MM.1S (cell line): Measurements from ENCODE around the gene COL27A1.

Source experiments
- DNase-seq: peaks from one replicate; pipeline ENCODE4 v3.0.0-alpha.2; 2015
- H2AFZ ChIP-seq: fragments of 300-600 bp; sonication (generic); 2 replicates; pipeline ENCODE4 v1.6.0; 2016; ENCODE audit warnings: antibody characterized with exemption, low read length
- H3F3A ChIP-seq: fragments of 300-600 bp; sonication (generic); 2 replicates; pipeline ENCODE4 v1.6.1; 2016; ENCODE audit warnings: mild to moderate bottlenecking, antibody characterized with exemption, low read length, moderate library complexity, mixed read lengths; ENCODE audit not compliant: insufficient read depth
- H3K27ac ChIP-seq: fragments of 300-600 bp; sonication (generic); 2 replicates; pipeline ENCODE4 v1.5.1; 2016; ENCODE audit warnings: mild to moderate bottlenecking, low read length
- H3K27me3 ChIP-seq: fragments of 300-600 bp; sonication (generic); replicated peaks from 2 replicates; pipeline ENCODE4 v1.6.0; 2016; ENCODE audit warnings: low read length; ENCODE audit not compliant: insufficient read depth
- H3K36me3 ChIP-seq: fragments of 300-600 bp; sonication (generic); replicated peaks from 2 replicates; pipeline ENCODE4 v1.6.1; 2016; ENCODE audit warnings: mild to moderate bottlenecking, low read length, mixed read lengths; ENCODE audit not compliant: insufficient read depth
- H3K4me1 ChIP-seq: fragments of 300-600 bp; sonication (generic); 2 replicates; pipeline ENCODE4 v1.6.1; 2016; ENCODE audit warnings: low read length, mixed read lengths
- H3K4me2 ChIP-seq: fragments of 300-600 bp; sonication (generic); 2 replicates; pipeline ENCODE4 v1.6.0; 2016; ENCODE audit warnings: low read depth, low read length
- H3K4me3 ChIP-seq: fragments of 300-600 bp; sonication (generic); 2 replicates; pipeline ENCODE4 v1.5.1; 2016; ENCODE audit warnings: low read length, mixed read lengths
- H3K79me2 ChIP-seq: fragments of 300-600 bp; sonication (generic); 2 replicates; pipeline ENCODE4 v1.6.1; 2016; ENCODE audit warnings: mixed run types, low read length, mixed read lengths
- H3K9ac ChIP-seq: fragments of 300-600 bp; sonication (generic); 2 replicates; pipeline ENCODE4 v1.6.1; 2016; ENCODE audit warnings: low read length, mixed read lengths
- H3K9me2 ChIP-seq: fragments of 300-600 bp; sonication (generic); replicated peaks from 2 replicates; pipeline ENCODE4 v1.6.1; 2016; ENCODE audit warnings: mild to moderate bottlenecking, low read length, mixed read lengths; ENCODE audit not compliant: insufficient read depth
- H3K9me3 ChIP-seq: fragments of 300-600 bp; sonication (generic); replicated peaks from 2 replicates; pipeline ENCODE4 v1.6.1; 2016; ENCODE audit warnings: mild to moderate bottlenecking, low read length, mixed read lengths; ENCODE audit not compliant: insufficient read depth
- H4K20me1 ChIP-seq: fragments of 300-600 bp; sonication (generic); 2 replicates; pipeline ENCODE4 v1.6.1; 2016; ENCODE audit warnings: mild to moderate bottlenecking, low read length, moderate library complexity, mixed read lengths; ENCODE audit not compliant: insufficient read depth
- EZH2 ChIP-seq: fragments of 300-600 bp; sonication (generic); optimal IDR thresholded peaks from 2 replicates; pipeline ENCODE3; 2017; ENCODE audit warnings: low read depth, mild to moderate bottlenecking, antibody characterized with exemption, low read length, mixed read lengths
- EZH2phosphoT487 ChIP-seq: fragments of 300-600 bp; sonication (generic); IDR thresholded peaks from 2 replicates; pipeline ENCODE4 v1.6.1; 2018; ENCODE audit warnings: antibody characterized with exemption, low read length
- TF ChIP-seq, protein P1 (sequence below): fragments of 300-600 bp; sonication (generic); IDR thresholded peaks from 2 replicates; pipeline ENCODE4 v1.5.1; 2016; ENCODE audit warnings: antibody characterized with exemption, low read length, mixed read lengths

Gene COL27A1

DNA sequence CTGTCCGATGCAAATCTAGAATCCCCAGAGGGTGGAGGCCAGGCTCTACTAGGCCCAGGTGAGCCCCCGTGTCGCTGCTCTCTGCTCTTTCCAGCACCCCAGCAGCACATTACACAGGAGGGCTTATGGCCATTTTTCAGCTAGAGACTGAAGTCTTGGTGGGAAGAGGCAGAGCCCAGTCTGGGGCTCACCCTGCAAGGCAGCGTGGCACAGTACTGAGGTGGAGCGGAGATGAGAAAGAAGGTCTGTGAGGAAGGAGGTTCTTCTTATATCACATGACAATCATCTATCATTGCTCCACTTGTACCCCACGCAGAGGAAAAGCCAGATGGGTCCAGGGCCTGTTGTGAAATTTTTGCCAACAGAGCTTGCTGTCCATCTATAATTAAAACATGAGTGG, 46.2 kb upstream of the COL27A1 start:
- no peak overlapping the region for H2AFZ ChIP-seq
- no peaks in the 10 kb centered on the region for H3K36me3 ChIP-seq
- no peaks in the 10 kb centered on the region for H3F3A ChIP-seq
- no peak overlapping the region for H3K9ac ChIP-seq
- no peaks in the 10 kb centered on the region for H3K9me3 ChIP-seq
- H3K4me1 ChIP-seq, result no peaks in the 10 kb centered on the region
- no peak overlapping the region for H3K4me3 ChIP-seq
- no peak overlapping the region for H3K27ac ChIP-seq
- H3K4me2 ChIP-seq, result no peak overlapping the region
- no peak for DNase-seq
- no peaks in the 10 kb centered on the region for H4K20me1 ChIP-seq
- H3K79me2 ChIP-seq, result no peaks in the 10 kb centered on the region
- no peaks in the 10 kb centered on the region for H3K9me2 ChIP-seq
- no peaks in the 10 kb centered on the region for H3K27me3 ChIP-seq
- no peak for TF ChIP-seq EZH2
- no peak for TF ChIP-seq EZH2phosphoT487
- TF ChIP-seq, protein P1, sequence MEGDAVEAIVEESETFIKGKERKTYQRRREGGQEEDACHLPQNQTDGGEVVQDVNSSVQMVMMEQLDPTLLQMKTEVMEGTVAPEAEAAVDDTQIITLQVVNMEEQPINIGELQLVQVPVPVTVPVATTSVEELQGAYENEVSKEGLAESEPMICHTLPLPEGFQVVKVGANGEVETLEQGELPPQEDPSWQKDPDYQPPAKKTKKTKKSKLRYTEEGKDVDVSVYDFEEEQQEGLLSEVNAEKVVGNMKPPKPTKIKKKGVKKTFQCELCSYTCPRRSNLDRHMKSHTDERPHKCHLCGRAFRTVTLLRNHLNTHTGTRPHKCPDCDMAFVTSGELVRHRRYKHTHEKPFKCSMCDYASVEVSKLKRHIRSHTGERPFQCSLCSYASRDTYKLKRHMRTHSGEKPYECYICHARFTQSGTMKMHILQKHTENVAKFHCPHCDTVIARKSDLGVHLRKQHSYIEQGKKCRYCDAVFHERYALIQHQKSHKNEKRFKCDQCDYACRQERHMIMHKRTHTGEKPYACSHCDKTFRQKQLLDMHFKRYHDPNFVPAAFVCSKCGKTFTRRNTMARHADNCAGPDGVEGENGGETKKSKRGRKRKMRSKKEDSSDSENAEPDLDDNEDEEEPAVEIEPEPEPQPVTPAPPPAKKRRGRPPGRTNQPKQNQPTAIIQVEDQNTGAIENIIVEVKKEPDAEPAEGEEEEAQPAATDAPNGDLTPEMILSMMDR, result no peak

DNA sequence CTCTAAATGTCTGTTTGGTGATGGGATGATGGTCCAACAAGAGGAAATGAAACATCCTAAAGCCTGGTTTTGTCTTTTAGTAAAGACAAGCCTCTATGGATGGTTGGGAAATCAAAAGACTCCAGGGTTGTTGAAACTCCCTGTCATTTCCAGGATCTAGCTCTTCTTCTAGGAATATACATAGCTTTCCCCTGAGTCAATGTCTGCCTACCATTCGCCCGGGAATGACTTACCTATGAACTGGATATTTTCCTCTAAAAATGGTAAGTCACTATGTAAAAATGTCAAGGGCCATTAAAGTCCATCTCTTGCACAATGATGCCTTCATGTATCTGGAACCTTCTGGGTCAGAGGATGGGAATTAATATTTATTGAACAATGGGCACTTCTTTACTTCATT, 45.2 kb upstream of the COL27A1 start:
- Histone ChIP-seq H4K20me1 (no peaks in the 10 kb centered on the region), H3K27ac (no peak overlapping the region), H3K9me3 (no peaks in the 10 kb centered on the region), H2AFZ (no peak overlapping the region), H3K36me3 (no peaks in the 10 kb centered on the region), H3F3A (no peaks in the 10 kb centered on the region), H3K79me2 (no peaks in the 10 kb centered on the region), H3K27me3 (no peaks in the 10 kb centered on the region), H3K4me3 (no peak overlapping the region), H3K4me2 (no peak overlapping the region), H3K4me1 (no peaks in the 10 kb centered on the region), H3K9me2 (no peaks in the 10 kb centered on the region), H3K9ac (no peak overlapping the region)
- TF ChIP-seq, protein P1, result no peak
- no peak for TF ChIP-seq EZH2phosphoT487
- TF ChIP-seq EZH2, result no peak
- no peak for DNase-seq

DNA sequence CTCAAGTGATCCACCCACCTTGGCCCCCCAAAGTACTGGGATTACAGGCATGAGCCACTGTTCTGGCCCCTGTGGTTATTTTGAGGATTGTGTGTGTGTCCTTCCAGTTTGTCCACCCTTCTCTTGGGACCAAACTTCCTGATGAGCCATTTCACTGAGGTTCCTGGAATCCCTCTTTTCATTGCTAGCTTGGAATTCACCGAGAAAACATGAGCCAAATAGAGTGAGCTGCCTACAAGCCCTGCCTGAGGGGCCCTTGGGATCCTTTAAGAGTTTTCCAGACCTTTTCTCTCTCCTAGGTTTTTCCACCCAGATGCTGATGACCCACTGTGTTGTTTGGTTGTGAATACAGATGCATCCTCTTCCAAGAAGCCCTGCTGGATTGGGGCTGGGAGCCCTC, 43.0 kb upstream of the COL27A1 start:
- H3F3A ChIP-seq, result no peaks in the 10 kb centered on the region
- H3K9me2 ChIP-seq, result no peaks in the 10 kb centered on the region
- 0 out of 2 replicates have a peak, but pooled peaks cover 5% of the 10 kb centered on the region for H3K27me3 ChIP-seq
- H3K4me3 ChIP-seq, result no peak overlapping the region
- no peak for TF ChIP-seq EZH2
- TF ChIP-seq, protein P1, result no peak
- no peak for TF ChIP-seq EZH2phosphoT487
- H2AFZ ChIP-seq, result no peak overlapping the region
- H3K27ac ChIP-seq, result no peak overlapping the region
- no peak for DNase-seq
- no peaks in the 10 kb centered on the region for H3K4me1 ChIP-seq
- H3K9ac ChIP-seq, result no peak overlapping the region
- no peaks in the 10 kb centered on the region for H3K9me3 ChIP-seq
- H4K20me1 ChIP-seq, result no peaks in the 10 kb centered on the region
- no peaks in the 10 kb centered on the region for H3K36me3 ChIP-seq
- no peaks in the 10 kb centered on the region for H3K79me2 ChIP-seq
- no peak overlapping the region for H3K4me2 ChIP-seq
